Fibroblast of lung (primary cell): ENCODE results near the gene RALGDS.

Experiments
- CTCF ChIP-seq, 2 donors: IDR thresholded peaks in 1 of 2; conservative IDR thresholded peaks in 1 of 2; 1 replicate in 1 of 2; 2 replicates in 1 of 2; pipeline ENCODE4 v1.5.1; 2011 to 2012; ENCODE audit warnings: low read length in 2 of 2, control low read depth in 1 of 2, inconsistent platforms in 1 of 2, low read depth in 1 of 2, mild to moderate bottlenecking in 1 of 2
- EZH2 ChIP-seq: IDR thresholded peaks from 2 replicates; pipeline ENCODE4 v1.5.1; 2012; ENCODE audit warnings: low read length, control low read depth, mild to moderate bottlenecking; ENCODE audit errors: missing control alignments

- TF ChIP-seq CTCF (conservative IDR thresholded peaks at IDR 0.05 in 1 of 2, IDR thresholded peaks at IDR 0.05 in 1 of 2; ENCODE audit: low read depth in 1 of 2, low read length in 2 of 2) = no peak
- no peak for TF ChIP-seq EZH2
Observed at GRCh38 chr9:133118568-133118967, 2.5 kb downstream of the RALGDS start.
